ENCODE data around the gene RNASE11. TPM values are rescaled to one million over a fixed set of nuclear protein-coding genes. Genes with fewer than 3 reads are reported as not detected.

Gene RNASE11
- total and polyA plus RNA-seq, 10 of the 15 experiments (the other 5 are each of a cell fraction or from before 2014, with no cell fraction given) = not detected

- no peak for TF ChIP-seq CUX1 (IDR thresholded peaks at IDR 0.05; ENCODE audit: insufficient replicate concordance, low read depth, low read length)
- TF ChIP-seq ZBTB40 (IDR thresholded peaks at IDR 0.05; ENCODE audit: borderline replicate concordance) = peak; percentile 72; the same call in 1 of the 2 replicates
- peak; percentile 73; the same call in 1 of the 2 replicates for TF ChIP-seq IKZF1 (conservative IDR thresholded peaks at IDR 0.05)
- no peak for TF ChIP-seq SMAD5 (IDR thresholded peaks at IDR 0.05; ENCODE audit: low read depth)
- no peak for TF ChIP-seq WRNIP1 (IDR thresholded peaks at IDR 0.05; ENCODE audit: borderline replicate concordance, low read depth, low read length)
- no peak for TF ChIP-seq KDM1A (IDR thresholded peaks at IDR 0.05; ENCODE audit: borderline replicate concordance)
- TF ChIP-seq RUNX3 (IDR thresholded peaks at IDR 0.05; ENCODE audit: low read length) = peak; percentile 84
- TF ChIP-seq USF1 (IDR thresholded peaks at IDR 0.05; ENCODE audit: borderline replicate concordance, extremely low read length, insufficient read depth, low read depth, low read length) = no peak
- TF ChIP-seq SIX5 (IDR thresholded peaks at IDR 0.05; ENCODE audit: low read depth, low read length, severe bottlenecking) = no peak
- TF ChIP-seq MYB (IDR thresholded peaks at IDR 0.05; ENCODE audit: borderline replicate concordance, low read depth, low read length) = no peak
- TF ChIP-seq HDAC6 (IDR thresholded peaks at IDR 0.05; ENCODE audit: unreplicated experiment) = no peak
- TF ChIP-seq BCLAF1 (IDR thresholded peaks at IDR 0.05) = no peak
- no peak for TF ChIP-seq JUNB (IDR thresholded peaks at IDR 0.05)
- TF ChIP-seq BACH1 (IDR thresholded peaks at IDR 0.05; ENCODE audit: borderline replicate concordance) = no peak
- peak; percentile 73 for TF ChIP-seq FOXK2 (IDR thresholded peaks at IDR 0.05)
- TF ChIP-seq CBFB (IDR thresholded peaks at IDR 0.05; ENCODE audit: low read depth) = peak; percentile 77
These were observed 25.6 kb upstream of the RNASE11 start (continued) for GRCh38 chr14:20613094-20614037.
